ENCODE measurements around the gene UBE2E2.

The UBE2E2 gene

DNA sequence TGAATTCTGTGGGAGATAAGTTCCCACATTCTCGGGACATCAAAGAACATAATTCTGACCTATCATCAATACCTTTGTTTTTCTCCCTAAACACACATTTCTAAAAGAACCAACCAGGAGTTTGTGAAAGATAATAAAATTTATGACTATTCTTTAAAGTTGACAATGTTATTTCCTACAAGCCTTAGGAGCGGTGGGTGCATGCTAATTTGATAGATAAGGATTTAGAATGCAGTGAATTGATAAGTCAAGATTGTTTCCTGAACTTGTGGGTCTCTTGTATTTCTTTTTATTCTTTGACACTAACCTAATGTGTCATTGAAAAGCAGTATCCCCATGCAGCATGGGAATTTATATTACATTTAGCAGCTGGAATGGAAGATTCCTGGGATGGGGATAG, 10.3 kb upstream of the UBE2E2 start:
- TF ChIP-seq CTCF (IDR thresholded peaks at IDR 0.05; ENCODE audit: extremely low read depth, missing control alignments), result no peak
- no peak for DNase-seq (ENCODE audit: low spot score)

GRCh38 chr3:23193831-23194230, 9.3 kb upstream of the UBE2E2 start:
- no peak for DNase-seq (ENCODE audit: low spot score)

GRCh38 chr3:23198801-23199200, 4.3 kb upstream of the UBE2E2 start:
- DNase-seq (ENCODE audit: low spot score), result no peak
- no peak for TF ChIP-seq CTCF (IDR thresholded peaks at IDR 0.05; ENCODE audit: extremely low read depth, missing control alignments)

More at GRCh38 chr3:23193831-23194230, 9.3 kb upstream of the UBE2E2 start:
- TF ChIP-seq CTCF (IDR thresholded peaks at IDR 0.05; ENCODE audit: extremely low read depth, missing control alignments), result no peak

GRCh38 chr3:23199649-23200048, 3.5 kb upstream of the UBE2E2 start:
- no peak for TF ChIP-seq CTCF (IDR thresholded peaks at IDR 0.05; ENCODE audit: extremely low read depth, missing control alignments)
- DNase-seq (ENCODE audit: low spot score), result no peak

GRCh38 chr3:23201154-23201838, 1.8 kb upstream of the UBE2E2 start:
- no peak for DNase-seq (ENCODE audit: low spot score)
- no peak for TF ChIP-seq CTCF (IDR thresholded peaks at IDR 0.05; ENCODE audit: extremely low read depth, missing control alignments)

GRCh38 chr3:23202203-23202920, 765 bp upstream of the UBE2E2 start:
- no peak for TF ChIP-seq CTCF (IDR thresholded peaks at IDR 0.05; ENCODE audit: extremely low read depth, missing control alignments)
- DNase-seq (ENCODE audit: low spot score), result no peak

GRCh38 chr3:23203708-23204330, 692 bp downstream of the UBE2E2 start:
- peak; percentile 32 for DNase-seq (ENCODE audit: low spot score)
- no peak for TF ChIP-seq CTCF (IDR thresholded peaks at IDR 0.05; ENCODE audit: extremely low read depth, missing control alignments)
